Keratinocyte (primary cell): ENCODE results near the gene KIFC1.

Source experiments
- EZH2 ChIP-seq: IDR thresholded peaks from one replicate; pipeline ENCODE4 v1.6.1; 2012; ENCODE audit warnings: inconsistent platforms, mild to moderate bottlenecking, low read length, moderate library complexity
- TF ChIP-seq, protein P1 (sequence below), 3 experiments: IDR thresholded peaks in 1 of 3; conservative IDR thresholded peaks in 1 of 3; optimal IDR thresholded peaks in 1 of 3; 2 replicates in 2 of 3; 3 replicates in 1 of 3; pipeline versions ENCODE3 to v1.5.1; 2011; ENCODE audit warnings: low read length in 3 of 3, mild to moderate bottlenecking in 3 of 3, moderate library complexity in 2 of 3, control low read depth in 1 of 3, inconsistent platforms in 1 of 3; ENCODE audit not compliant: insufficient read depth in 2 of 3; ENCODE audit errors: extremely low read depth in 1 of 3

GRCh38 chr6:33433001-33433543 lies 41.4 kb downstream of the KIFC1 start:
- TF ChIP-seq EZH2, result no peak
- TF ChIP-seq, protein P1, sequence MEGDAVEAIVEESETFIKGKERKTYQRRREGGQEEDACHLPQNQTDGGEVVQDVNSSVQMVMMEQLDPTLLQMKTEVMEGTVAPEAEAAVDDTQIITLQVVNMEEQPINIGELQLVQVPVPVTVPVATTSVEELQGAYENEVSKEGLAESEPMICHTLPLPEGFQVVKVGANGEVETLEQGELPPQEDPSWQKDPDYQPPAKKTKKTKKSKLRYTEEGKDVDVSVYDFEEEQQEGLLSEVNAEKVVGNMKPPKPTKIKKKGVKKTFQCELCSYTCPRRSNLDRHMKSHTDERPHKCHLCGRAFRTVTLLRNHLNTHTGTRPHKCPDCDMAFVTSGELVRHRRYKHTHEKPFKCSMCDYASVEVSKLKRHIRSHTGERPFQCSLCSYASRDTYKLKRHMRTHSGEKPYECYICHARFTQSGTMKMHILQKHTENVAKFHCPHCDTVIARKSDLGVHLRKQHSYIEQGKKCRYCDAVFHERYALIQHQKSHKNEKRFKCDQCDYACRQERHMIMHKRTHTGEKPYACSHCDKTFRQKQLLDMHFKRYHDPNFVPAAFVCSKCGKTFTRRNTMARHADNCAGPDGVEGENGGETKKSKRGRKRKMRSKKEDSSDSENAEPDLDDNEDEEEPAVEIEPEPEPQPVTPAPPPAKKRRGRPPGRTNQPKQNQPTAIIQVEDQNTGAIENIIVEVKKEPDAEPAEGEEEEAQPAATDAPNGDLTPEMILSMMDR (optimal IDR thresholded peaks at IDR 0.05 in 1 of 3, IDR thresholded peaks at IDR 0.05 in 1 of 3, conservative IDR thresholded peaks at IDR 0.05 in 1 of 3; ENCODE audit: extremely low read depth in 1 of 3, insufficient read depth in 2 of 3, low read length in 3 of 3), result no peak
